ENCODE data around the gene IL1RL1.

- TF ChIP-seq CTCF (tag by site-specific recombination; IDR thresholded peaks at IDR 0.05), result no peak
- no peak for TF ChIP-seq ZNF274 (IDR thresholded peaks at IDR 0.05; ENCODE audit: low read length)
- no peak for TF ChIP-seq ZNF274 (tag by site-specific recombination; IDR thresholded peaks at IDR 0.05; ENCODE audit: borderline replicate concordance)
- TF ChIP-seq ZNF324 (tag by site-specific recombination; IDR thresholded peaks at IDR 0.05), result no peak
- no peak for TF ChIP-seq ZNF629 (tag by site-specific recombination; IDR thresholded peaks at IDR 0.05)
Measured at GRCh38 chr2:102392096-102392495, 80.7 kb downstream of the IL1RL1 start.
